ENCODE results near the gene TIMM29. TPM values are rescaled to one million over a fixed set of nuclear protein-coding genes. Genes with fewer than 3 reads are reported as not detected.

The TIMM29 gene
- total RNA-seq, 1 experiment from 2014 or later, result 23.4 TPM

- Histone ChIP-seq H3K27ac (ENCODE audit: insufficient read length, low read depth, low read length) (no peak overlapping the region), H3K14ac (ENCODE audit: insufficient read depth, low read length) (no peak overlapping the region), H2BK15ac (ENCODE audit: low read depth, low read length) (no peak overlapping the region), H3T11ph (ENCODE audit: low read length) (no peak overlapping the region), H2BK12ac (ENCODE audit: insufficient read length, low read depth, low read length) (no peak overlapping the region), H2AFZ (ENCODE audit: low read length) (no peak overlapping the region), H3K23me2 (ENCODE audit: insufficient read length, low read depth, low read length, poor library complexity, severe bottlenecking) (peaks cover 11% of the 10 kb centered on the region), H2BK5ac (ENCODE audit: insufficient read length, low read length) (no peak overlapping the region), H4K8ac (replicated peaks; ENCODE audit: insufficient read length, low read depth, low read length) (no peak overlapping the region), H2BK120ac (ENCODE audit: low read depth, low read length, poor library complexity, severe bottlenecking) (no peak overlapping the region), H4K91ac (ENCODE audit: insufficient read length, low read depth, low read length) (no peak overlapping the region), H3K79me2 (ENCODE audit: insufficient read depth, low read length) (peaks cover 3% of the 10 kb centered on the region; the same call in 1 of the 2 replicates), H3K4me1 (ENCODE audit: insufficient read depth, low read length) (no peaks in the 10 kb centered on the region), H2AK5ac (ENCODE audit: insufficient read length, low read length) (no peak overlapping the region), H2BK20ac (ENCODE audit: low read depth, low read length, poor library complexity, severe bottlenecking) (no peak overlapping the region), H4K20me1 (ENCODE audit: control insufficient read depth, insufficient read depth, insufficient read length) (no peaks in the 10 kb centered on the region), H3K9ac (ENCODE audit: extremely low read depth, insufficient read length, low read length) (no peak overlapping the region), H3K9me3 (ENCODE audit: control insufficient read depth, low read depth, low read length) (no peaks in the 10 kb centered on the region), H3K18ac (ENCODE audit: insufficient read length, low read depth, low read length) (no peak overlapping the region), H3K27me3 (ENCODE audit: insufficient read depth, low read length) (no peaks in the 10 kb centered on the region), H3K23ac (ENCODE audit: insufficient read length, low read depth, low read length) (no peak overlapping the region), H3K56ac (ENCODE audit: insufficient read length, low read depth, low read length) (no peak overlapping the region), H3K79me1 (ENCODE audit: insufficient read depth, low read depth, low read length, poor library complexity, severe bottlenecking) (no peaks in the 10 kb centered on the region), H3K4ac (ENCODE audit: low read depth, low read length) (no peak overlapping the region), H4K5ac (ENCODE audit: insufficient read length, low read depth, low read length) (no peak overlapping the region), H3K4me2 (ENCODE audit: insufficient read depth, insufficient read length, low read length) (no peak overlapping the region)
- Mint-ChIP-seq H3K4me1 (peaks cover 9 to 12% of the 10 kb centered on the region in 2 experiments), H3K27me3 (ENCODE audit: low read depth) (peaks cover 2% of the 10 kb centered on the region; the same call in 1 of the 2 replicates), H3K4me3 (no peak overlapping the region; a peak in 1 of 5 replicates), H3K36me3 (ENCODE audit: insufficient read depth in 1 of 3, low read depth in 3 of 3) (peaks cover 13 to 50% (median 45%) of the 10 kb centered on the region in 3 experiments; a peak in 6 of 7 replicates), H3K27ac (peak overlapping the region in 1 of 3 experiments; percentile 49; a peak in 1 of 7 replicates), H3K9me3 (no peaks in the 10 kb centered on the region)
- DNase-seq, result no peak
- WGBS (ENCODE audit: extremely low coverage, insufficient read length, low lambda C conversion rate), result no CpG with 5 or more reads among the region's 13 CpGs
- no peak for TF ChIP-seq CTCF (conservative IDR thresholded peaks at IDR 0.05)
Observed at GRCh38 chr19:10924597-10924996, 4.0 kb upstream of the TIMM29 start.
